Measurements from ENCODE around the gene RETREG3. TPM values are rescaled to one million over a fixed set of nuclear protein-coding genes. Genes with fewer than 3 reads are reported as not detected.

The RETREG3 gene
- total and polyA plus RNA-seq, 9 of the 15 experiments (the other 6 are each of a cell fraction or from before 2014, with no cell fraction given): 4.1 to 39.0 (median 16.9) TPM

DNA sequence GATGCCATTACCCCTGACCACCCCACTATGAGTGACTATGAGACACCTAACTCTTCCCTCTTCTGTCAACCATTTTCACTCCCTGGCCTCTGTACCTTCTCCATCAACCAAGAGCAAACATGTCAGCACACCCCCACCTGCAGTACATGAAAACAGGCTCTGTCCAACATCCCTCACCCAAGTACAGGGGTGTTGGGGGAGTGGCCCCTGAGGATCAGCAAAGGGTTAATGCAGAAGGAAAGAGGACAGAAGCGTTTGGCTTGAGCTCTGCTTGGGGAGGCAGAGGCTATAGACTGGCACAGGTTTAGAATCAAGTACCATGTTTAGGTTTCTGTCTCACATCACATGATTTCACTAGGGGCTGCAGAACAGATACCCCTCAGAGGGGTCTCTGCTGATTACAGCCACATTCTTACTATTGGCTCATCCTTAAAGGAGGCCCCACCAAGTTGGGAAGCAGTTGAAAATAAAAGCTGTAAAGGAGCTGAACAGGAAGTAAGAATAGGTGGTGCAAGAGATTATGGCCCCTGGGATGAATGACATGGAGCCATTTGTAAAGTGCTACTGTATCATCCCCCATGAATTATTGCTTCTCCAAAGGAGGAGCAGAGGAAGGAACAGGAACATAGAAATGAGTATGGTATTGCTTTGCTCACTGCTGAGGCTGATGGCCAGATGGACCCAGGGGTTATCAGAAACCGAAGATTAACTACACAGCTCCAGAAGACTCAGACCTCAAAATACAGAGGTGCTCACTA, 29.2 kb downstream of the RETREG3 start:
- no peaks in the 10 kb centered on the region for H3K9me1 ChIP-seq (ENCODE audit: control insufficient read depth, insufficient read depth, low read length)
- peaks cover 70% of the 10 kb centered on the region for H3K36me3 ChIP-seq (ENCODE audit: control insufficient read depth, insufficient read depth, low read length)
- H3K27ac ChIP-seq (ENCODE audit: extremely low read depth, low read depth, low read length): no peak overlapping the region
- in situ Hi-C loops (cut with MboI): loop anchor here (10.0 kb wide), 1 partner anchor 345 kb away; no protein-coding TSS in a partner anchor
- H2AFZ ChIP-seq (ENCODE audit: low read depth, low read length): no peak overlapping the region
- ChIA-PET CTCF (ENCODE audit: low intra/inter-chr PET ratio) (interaction anchor here (1.4 kb wide), 1 partner anchor 100 kb away, joined by 3 read pairs; no protein-coding TSS in a partner anchor), POLR2A (interaction anchor here (0.6 to 5.7 kb wide), 8 partner anchors 10 to 1570 kb away, joined by 3 to 58 read pairs (median 4); partner anchors contain the start of genes GHDC and MLX)
- peaks cover 36% of the 10 kb centered on the region for H3K79me2 ChIP-seq (ENCODE audit: control insufficient read depth, insufficient read depth, low read length)
- H3K4me1 ChIP-seq (replicated peaks in 1 of 2; ENCODE audit: control insufficient read depth in 2 of 2, insufficient read depth in 2 of 2, low read length in 2 of 2): peaks cover 20 to 24% of the 10 kb centered on the region in 2 experiments
- DNase-seq (ENCODE audit: extremely low read depth in 1 of 4, low spot score in 3 of 4) (no peak), ATAC-seq (no peak), FAIRE-seq (no peak)
- H3K4me3 ChIP-seq: no peak overlapping the region
- H3K4me2 ChIP-seq (ENCODE audit: insufficient read depth, low read length): no peak overlapping the region
- H4K20me1 ChIP-seq (replicated peaks; ENCODE audit: control insufficient read depth, insufficient read depth, low read length): no peaks in the 10 kb centered on the region
- intact Hi-C loops (cut with micrococcal nuclease): loop anchor here (5.0 kb wide), 1 partner anchor 182 kb away; the partner anchor contains the start of gene RAMP2
- H3K9ac ChIP-seq (ENCODE audit: insufficient read depth in 1 of 2, low read depth in 2 of 2, low read length in 2 of 2): no peak overlapping the region
- BruUV-seq (replicated peaks): no TSS peak
- H3K9me3 ChIP-seq (replicated peaks; ENCODE audit: control insufficient read depth, insufficient read depth, low read depth, low read length): no peaks in the 10 kb centered on the region
- H3K27me3 ChIP-seq (ENCODE audit: control insufficient read depth in 2 of 2, insufficient read depth in 2 of 2, low read length in 2 of 2): no peaks in the 10 kb centered on the region
- 48% methylated on average over 2 of the region's 2 CpGs for WGBS (ENCODE audit: insufficient coverage, low coverage, missing lambda C conversion rate)
- no peak for TF ChIP-seq SMARCA5 (IDR thresholded peaks at IDR 0.05)
- TF ChIP-seq RFX7 (CRISPR knock-in tag; IDR thresholded peaks at IDR 0.05): no peak
- no peak for TF ChIP-seq ILF3 (IDR thresholded peaks at IDR 0.05; ENCODE audit: borderline replicate concordance)
- TF ChIP-seq AFF4 (CRISPR knock-in tag; IDR thresholded peaks at IDR 0.05): no peak
- TF ChIP-seq FOXM1 (IDR thresholded peaks at IDR 0.05; ENCODE audit: low read depth): no peak
- TF ChIP-seq FOXM1 (CRISPR knock-in tag; IDR thresholded peaks at IDR 0.05; ENCODE audit: low read depth): no peak
- peak; percentile 51 for TF ChIP-seq MEIS2 (IDR thresholded peaks at IDR 0.05; ENCODE audit: partially characterized antibody)
- TF ChIP-seq, protein P1, sequence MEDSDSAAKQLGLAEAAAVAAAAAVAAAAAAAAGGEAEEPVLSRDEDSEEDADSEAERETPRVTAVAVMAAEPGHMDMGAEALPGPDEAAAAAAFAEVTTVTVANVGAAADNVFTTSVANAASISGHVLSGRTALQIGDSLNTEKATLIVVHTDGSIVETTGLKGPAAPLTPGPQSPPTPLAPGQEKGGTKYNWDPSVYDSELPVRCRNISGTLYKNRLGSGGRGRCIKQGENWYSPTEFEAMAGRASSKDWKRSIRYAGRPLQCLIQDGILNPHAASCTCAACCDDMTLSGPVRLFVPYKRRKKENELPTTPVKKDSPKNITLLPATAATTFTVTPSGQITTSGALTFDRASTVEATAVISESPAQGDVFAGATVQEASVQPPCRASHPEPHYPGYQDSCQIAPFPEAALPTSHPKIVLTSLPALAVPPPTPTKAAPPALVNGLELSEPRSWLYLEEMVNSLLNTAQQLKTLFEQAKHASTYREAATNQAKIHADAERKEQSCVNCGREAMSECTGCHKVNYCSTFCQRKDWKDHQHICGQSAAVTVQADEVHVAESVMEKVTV (CRISPR knock-in tag; IDR thresholded peaks at IDR 0.05): no peak
- TF ChIP-seq, protein P2, sequence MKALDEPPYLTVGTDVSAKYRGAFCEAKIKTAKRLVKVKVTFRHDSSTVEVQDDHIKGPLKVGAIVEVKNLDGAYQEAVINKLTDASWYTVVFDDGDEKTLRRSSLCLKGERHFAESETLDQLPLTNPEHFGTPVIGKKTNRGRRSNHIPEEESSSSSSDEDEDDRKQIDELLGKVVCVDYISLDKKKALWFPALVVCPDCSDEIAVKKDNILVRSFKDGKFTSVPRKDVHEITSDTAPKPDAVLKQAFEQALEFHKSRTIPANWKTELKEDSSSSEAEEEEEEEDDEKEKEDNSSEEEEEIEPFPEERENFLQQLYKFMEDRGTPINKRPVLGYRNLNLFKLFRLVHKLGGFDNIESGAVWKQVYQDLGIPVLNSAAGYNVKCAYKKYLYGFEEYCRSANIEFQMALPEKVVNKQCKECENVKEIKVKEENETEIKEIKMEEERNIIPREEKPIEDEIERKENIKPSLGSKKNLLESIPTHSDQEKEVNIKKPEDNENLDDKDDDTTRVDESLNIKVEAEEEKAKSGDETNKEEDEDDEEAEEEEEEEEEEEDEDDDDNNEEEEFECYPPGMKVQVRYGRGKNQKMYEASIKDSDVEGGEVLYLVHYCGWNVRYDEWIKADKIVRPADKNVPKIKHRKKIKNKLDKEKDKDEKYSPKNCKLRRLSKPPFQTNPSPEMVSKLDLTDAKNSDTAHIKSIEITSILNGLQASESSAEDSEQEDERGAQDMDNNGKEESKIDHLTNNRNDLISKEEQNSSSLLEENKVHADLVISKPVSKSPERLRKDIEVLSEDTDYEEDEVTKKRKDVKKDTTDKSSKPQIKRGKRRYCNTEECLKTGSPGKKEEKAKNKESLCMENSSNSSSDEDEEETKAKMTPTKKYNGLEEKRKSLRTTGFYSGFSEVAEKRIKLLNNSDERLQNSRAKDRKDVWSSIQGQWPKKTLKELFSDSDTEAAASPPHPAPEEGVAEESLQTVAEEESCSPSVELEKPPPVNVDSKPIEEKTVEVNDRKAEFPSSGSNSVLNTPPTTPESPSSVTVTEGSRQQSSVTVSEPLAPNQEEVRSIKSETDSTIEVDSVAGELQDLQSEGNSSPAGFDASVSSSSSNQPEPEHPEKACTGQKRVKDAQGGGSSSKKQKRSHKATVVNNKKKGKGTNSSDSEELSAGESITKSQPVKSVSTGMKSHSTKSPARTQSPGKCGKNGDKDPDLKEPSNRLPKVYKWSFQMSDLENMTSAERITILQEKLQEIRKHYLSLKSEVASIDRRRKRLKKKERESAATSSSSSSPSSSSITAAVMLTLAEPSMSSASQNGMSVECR (CRISPR knock-in tag; IDR thresholded peaks at IDR 0.05): no peak
